ENCODE measurements around the gene THAP12.

THAP12 gene

GRCh38 chr11:76385903-76386302, 5.0 kb upstream of the THAP12 start:
- no peak for TF ChIP-seq CTCF (IDR thresholded peaks at IDR 0.05; ENCODE audit: low read depth, low read length)
- Histone ChIP-seq H3K27me3 (no peaks in the 10 kb centered on the region), H3K4me3 (ENCODE audit: low read depth, low read length) (no peak overlapping the region), H3K9me3 (no peaks in the 10 kb centered on the region), H3K36me3 (no peaks in the 10 kb centered on the region; the same call in 1 of the 2 replicates), H3K4me1 (peaks cover 15% of the 10 kb centered on the region)
- DNase-seq, result no peak

- no peak for TF ChIP-seq CTCF (IDR thresholded peaks at IDR 0.05; ENCODE audit: low read depth, low read length)
- no peak for DNase-seq
- peak overlapping the region; percentile 96 for H3K4me3 ChIP-seq (ENCODE audit: low read depth, low read length)
- no peaks in the 10 kb centered on the region; the same call in 1 of the 2 replicates for H3K4me1 ChIP-seq
- H3K27me3 ChIP-seq, result no peaks in the 10 kb centered on the region
- H3K9me3 ChIP-seq, result no peaks in the 10 kb centered on the region
- H3K36me3 ChIP-seq, result no peaks in the 10 kb centered on the region; the same call in 1 of the 2 replicates
These were observed 1.3 kb upstream of the THAP12 start for GRCh38 chr11:76382209-76382608.

GRCh38 chr11:76380159-76380976, 564 bp downstream of the THAP12 start:
- Histone ChIP-seq H3K4me3 (ENCODE audit: low read depth, low read length) (peak overlapping the region; percentile 96), H3K9me3 (no peaks in the 10 kb centered on the region), H3K4me1 (no peaks in the 10 kb centered on the region; the same call in 1 of the 2 replicates), H3K27me3 (no peaks in the 10 kb centered on the region), H3K36me3 (no peaks in the 10 kb centered on the region; the same call in 1 of the 2 replicates)
- DNase-seq, result no peak
- TF ChIP-seq CTCF (IDR thresholded peaks at IDR 0.05; ENCODE audit: low read depth, low read length), result no peak

GRCh38 chr11:76379807-76380158, 1.1 kb downstream of the THAP12 start:
- Histone ChIP-seq H3K36me3 (no peaks in the 10 kb centered on the region; the same call in 1 of the 2 replicates), H3K9me3 (no peaks in the 10 kb centered on the region), H3K27me3 (no peaks in the 10 kb centered on the region), H3K4me1 (no peaks in the 10 kb centered on the region; the same call in none of the 2 replicates), H3K4me3 (ENCODE audit: low read depth, low read length) (peak overlapping the region; percentile 96)
- DNase-seq, result no peak
- TF ChIP-seq CTCF (IDR thresholded peaks at IDR 0.05; ENCODE audit: low read depth, low read length), result no peak

GRCh38 chr11:76376746-76377558, 4.0 kb downstream of the THAP12 start:
- no peaks in the 10 kb centered on the region; the same call in 1 of the 2 replicates for H3K4me1 ChIP-seq
- no peak for DNase-seq
- no peaks in the 10 kb centered on the region for H3K27me3 ChIP-seq
- no peaks in the 10 kb centered on the region for H3K9me3 ChIP-seq
- H3K36me3 ChIP-seq, result no peaks in the 10 kb centered on the region
- TF ChIP-seq CTCF (IDR thresholded peaks at IDR 0.05; ENCODE audit: low read depth, low read length), result no peak
- H3K4me3 ChIP-seq (ENCODE audit: low read depth, low read length), result no peak overlapping the region

Data from BE2C (cell line).